GM13977 (cell line): ENCODE data around the gene SHC1.

Experiments
- DNase-seq: peaks from one replicate; pipeline ENCODE4 v3.0.0; 2012; ENCODE audit warnings: low spot score
- CTCF ChIP-seq: IDR thresholded peaks from 2 replicates; pipeline ENCODE4 v1.5.1; 2012; ENCODE audit warnings: mild to moderate bottlenecking, control low read depth; ENCODE audit not compliant: insufficient read depth; ENCODE audit errors: extremely low read depth, missing control alignments
- in situ Hi-C: fragments of 300-500 bp; cut with MboI; formaldehyde crosslinking; loops from one replicate; pipeline ENCODE4 v1.12.0; 2022; ENCODE audit warnings: low sequenced_read_pairs, low pct_unique_long_range_greater_than_20kb, mixed read lengths, inconsistent platforms; ENCODE audit not compliant: unreplicated experiment

SHC1 gene

DNA sequence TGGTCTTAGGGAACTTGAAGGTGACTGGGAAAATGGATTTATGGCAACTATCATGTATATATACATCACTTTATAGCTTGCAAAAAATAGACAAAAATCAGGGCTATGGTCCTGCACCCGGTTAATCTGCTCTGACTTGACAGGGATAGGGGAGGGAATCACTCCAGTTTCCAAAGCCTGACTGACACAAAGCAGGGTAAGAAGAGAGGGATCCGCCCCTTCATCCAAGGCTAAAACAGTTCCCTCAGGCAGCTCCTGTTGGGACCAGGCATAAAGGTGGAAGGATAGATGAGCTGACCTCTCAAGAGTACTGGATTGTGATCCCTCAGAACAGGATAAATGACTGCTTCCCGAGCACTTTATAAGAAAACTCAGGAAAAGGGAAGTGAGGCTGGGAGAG lies 16.0 kb downstream of the SHC1 start:
- TF ChIP-seq CTCF, result no peak
- in situ Hi-C loops, result no loop called here
- DNase-seq, result no peak

- in situ Hi-C loops, result no loop called here
- TF ChIP-seq CTCF, result no peak
- DNase-seq, result no peak
Observed at GRCh38 chr1:154953611-154954038, 16.9 kb downstream of the SHC1 start.

GRCh38 chr1:154952664-154953063 lies 17.9 kb downstream of the SHC1 start:
- no peak for TF ChIP-seq CTCF
- no peak for DNase-seq
- in situ Hi-C loops, result no loop called here

- in situ Hi-C loops, result no loop called here
- TF ChIP-seq CTCF, result no peak
Observed at GRCh38 chr1:154951901-154952657, 18.5 kb downstream of the SHC1 start.

GRCh38 chr1:154948079-154948478 lies 22.5 kb downstream of the SHC1 start:
- in situ Hi-C loops, result no loop called here
- no peak for TF ChIP-seq CTCF
- DNase-seq, result no peak

More at GRCh38 chr1:154951901-154952657, 18.5 kb downstream of the SHC1 start:
- peak; percentile 60 for DNase-seq

DNA sequence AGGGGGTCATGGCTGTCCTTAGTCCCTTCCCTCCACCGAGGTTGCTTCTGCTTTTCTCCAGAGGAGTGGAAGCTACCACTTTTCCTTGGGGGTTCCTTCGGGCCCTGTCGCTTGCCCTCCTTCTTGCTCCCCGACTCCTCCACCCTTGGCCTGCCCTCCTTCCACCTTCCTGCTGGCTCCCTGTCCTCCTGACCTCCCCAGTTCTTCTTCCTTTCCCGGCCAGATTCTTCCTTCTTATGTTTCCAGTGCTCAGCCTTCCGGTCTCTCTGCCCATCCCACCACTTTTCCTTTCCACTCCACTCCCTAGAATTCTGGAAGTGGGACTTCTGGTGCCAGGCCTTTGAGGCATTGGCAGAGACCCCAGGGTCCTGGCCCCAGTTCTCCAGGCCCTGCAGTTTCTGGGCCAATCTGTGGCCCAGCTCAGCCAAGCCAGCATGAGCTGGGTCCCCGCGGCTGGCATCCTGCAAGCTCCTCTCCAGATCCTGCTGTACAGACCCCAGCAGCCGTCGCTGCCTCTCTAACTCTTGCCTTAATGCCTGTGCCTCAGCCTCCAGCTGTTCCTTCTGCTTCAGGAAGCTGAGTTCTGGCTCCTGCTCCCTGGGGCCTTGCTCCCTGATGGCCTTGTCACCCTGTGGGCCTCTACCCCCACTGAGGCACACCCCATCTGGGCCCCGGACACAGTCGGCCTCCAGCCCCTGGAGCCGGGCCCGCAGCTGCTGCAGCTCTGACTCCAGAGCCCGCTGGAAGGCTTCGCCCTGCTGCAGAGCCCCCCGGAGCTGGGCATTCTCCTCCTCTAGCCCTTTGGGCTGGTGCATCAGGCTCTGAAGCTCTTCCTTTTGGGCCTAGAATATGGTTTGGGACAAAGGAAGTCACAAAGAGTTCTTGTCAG lies 24.3 kb downstream of the SHC1 start:
- in situ Hi-C loops, result no loop called here
- TF ChIP-seq CTCF, result no peak
- no peak for DNase-seq
